K562 (cell line): ENCODE data around the gene SMARCC1. TPM values are rescaled to one million over a fixed set of nuclear protein-coding genes. Genes with fewer than 3 reads are reported as not detected.

Experiments used
- ATAC-seq: fragments of 200-7000 bp; cut with Tn5 transposase; 3 replicates; pipeline ENCODE4 v1.9.1; 2020; ENCODE audit warnings: moderate library complexity
- BruUV-seq: library from RNA; stranded (reverse); fragments of 400-500 nt; replicated peaks from 2 replicates; lab custom pipeline; 2021; lab: Mats Ljungman, UMichigan
- CTCF ChIA-PET: fragments of 300-600 bp; formaldehyde crosslinking; extraction: SDS; loops from one replicate; lab custom pipeline; 2021; ENCODE audit warnings: low intra/inter-chr PET ratio; lab: Yijun Ruan, JAX
- POLR2A ChIA-PET: fragments of 300-600, 350-650 bp; sonication (Branson Sonifier 250); formaldehyde crosslinking; extraction: SDS; loops from one replicate; lab custom pipeline; 2021; ENCODE audit warnings: antibody characterized with exemption, inconsistent platforms; lab: Yijun Ruan, JAX
- DNase-seq, 4 experiments: peaks; one replicate each; pipeline versions ENCODE4 v3.0.0 to v3.0.0-alpha.2; 2011 to 2018; ENCODE audit warnings: low spot score in 3 of 4, mixed read lengths in 3 of 4; ENCODE audit errors: extremely low read depth in 1 of 4
- FAIRE-seq: peaks from 2 replicates; lab custom pipeline; 2011; peaks lifted over from hg19 to GRCh38; lab: Jason Lieb, UNC
- H2AFZ ChIP-seq: 2 replicates; pipeline ENCODE4 v1.6.0; 2011; ENCODE audit warnings: low read depth, low read length, control low read depth, inconsistent platforms
- H3K27ac ChIP-seq: fragments of 200-600 bp; 3 replicates; pipeline ENCODE4 v1.8.0; 2011; ENCODE audit warnings: low read depth, mild to moderate bottlenecking, control low read depth, inconsistent platforms, low read length, moderate library complexity, mixed read lengths; ENCODE audit errors: extremely low read depth
- H3K27me3 ChIP-seq, 2 experiments: fragments of 300-600 bp in 1 of 2; 2 replicates in 1 of 2; 3 replicates in 1 of 2; pipeline versions ENCODE4 v1.6.0 to v1.8.0; 2011; ENCODE audit warnings: inconsistent platforms in 2 of 2, low read length in 2 of 2, mild to moderate bottlenecking in 1 of 2, mixed read lengths in 1 of 2, moderate library complexity in 1 of 2; ENCODE audit not compliant: control insufficient read depth in 2 of 2, insufficient read depth in 2 of 2
- H3K36me3 ChIP-seq: fragments of 300-600 bp; 3 replicates; pipeline ENCODE4 v1.8.0; 2011; ENCODE audit warnings: mild to moderate bottlenecking, low read length, inconsistent platforms; ENCODE audit not compliant: control insufficient read depth, insufficient read depth
- H3K4me1 ChIP-seq, 2 experiments: fragments of 200-600 bp in 1 of 2; replicated peaks in 1 of 2; 2 replicates in 1 of 2; 3 replicates in 1 of 2; pipeline versions ENCODE4 v1.5.1 to v1.8.0; 2011; ENCODE audit warnings: inconsistent platforms in 2 of 2, low read length in 2 of 2, mild to moderate bottlenecking in 1 of 2, mixed read lengths in 1 of 2, moderate library complexity in 1 of 2; ENCODE audit not compliant: control insufficient read depth in 2 of 2, insufficient read depth in 2 of 2
- H3K4me2 ChIP-seq: 2 replicates; pipeline ENCODE4 v1.6.1; 2011; ENCODE audit warnings: low read length, control low read depth, inconsistent platforms, mixed read lengths; ENCODE audit not compliant: insufficient read depth
- H3K4me3 ChIP-seq: fragments of 200-600 bp; sonication (generic), shearing (Covaris generic); 2 replicates; pipeline ENCODE4 v1.5.1; 2016; ENCODE audit warnings: control low read depth, inconsistent platforms
- H3K79me2 ChIP-seq: fragments of 200-600 bp; 3 replicates; pipeline ENCODE4 v1.8.0; 2011; ENCODE audit warnings: low read length, inconsistent platforms; ENCODE audit not compliant: control insufficient read depth, insufficient read depth
- H3K9ac ChIP-seq, 2 experiments: 2 replicates each; pipeline versions ENCODE4 v1.6.0 to v1.6.1; 2011; ENCODE audit warnings: low read depth in 2 of 2, low read length in 2 of 2, control low read depth in 1 of 2, inconsistent platforms in 1 of 2, mild to moderate bottlenecking in 1 of 2, mixed read lengths in 1 of 2; ENCODE audit not compliant: insufficient read depth in 1 of 2
- H3K9me1 ChIP-seq: one replicate; pipeline ENCODE4 v1.6.0; 2011; ENCODE audit warnings: inconsistent platforms, mild to moderate bottlenecking, low read length, moderate library complexity; ENCODE audit not compliant: control insufficient read depth, insufficient read depth
- H3K9me3 ChIP-seq: replicated peaks from 2 replicates; pipeline ENCODE4 v1.5.1; 2011; ENCODE audit warnings: low read depth, low read length, inconsistent platforms; ENCODE audit not compliant: control insufficient read depth, insufficient read depth
- H4K20me1 ChIP-seq: replicated peaks from 2 replicates; pipeline ENCODE4 v1.6.1; 2011; ENCODE audit warnings: low read length, inconsistent platforms, mixed read lengths; ENCODE audit not compliant: control insufficient read depth, insufficient read depth
- BCL6 ChIP-seq: fragments of 250-450 bp; sonication (Bioruptor Pico); IDR thresholded peaks from 2 replicates; pipeline ENCODE4 v1.4.0; 2020
- KDM5B ChIP-seq: fragments of 200-600 bp; sonication (generic); IDR thresholded peaks from 2 replicates; pipeline ENCODE4 v1.6.1; 2012; ENCODE audit warnings: low read depth, mild to moderate bottlenecking, moderate library complexity, low read length, control low read depth, inconsistent platforms; ENCODE audit not compliant: insufficient replicate concordance
- KHSRP ChIP-seq: fragments of 450-650 bp; IDR thresholded peaks from 2 replicates; pipeline ENCODE4 v1.6.1; 2017
- MYBL2 ChIP-seq, 2 experiments: fragments of 450-650 bp in 1 of 2; sonication (generic) in 1 of 2; formaldehyde crosslinking in 1 of 2; IDR thresholded peaks; 2 replicates each; pipeline versions ENCODE4 v1.6.1 to v1.8.1; 2017 to 2022; ENCODE audit warnings: borderline replicate concordance in 1 of 2, inconsistent platforms in 1 of 2, low read depth in 1 of 2, mild to moderate bottlenecking in 1 of 2, missing genetic modification reagents in 1 of 2, moderate library complexity in 1 of 2
- PRMT5 ChIP-seq: sonication (generic); formaldehyde crosslinking; IDR thresholded peaks from 2 replicates; pipeline ENCODE4 v1.5.0; 2020; ENCODE audit warnings: missing genetic modification reagents
- RAD51 ChIP-seq: fragments of 450-650 bp; IDR thresholded peaks from 2 replicates; pipeline ENCODE4 v1.7.1; 2016; ENCODE audit warnings: low read depth, mild to moderate bottlenecking, borderline replicate concordance
- TARDBP ChIP-seq: fragments of 450-650 bp; IDR thresholded peaks from 2 replicates; pipeline ENCODE4 v1.6.1; 2016
- ZNF146 ChIP-seq: IDR thresholded peaks from one replicate; pipeline ENCODE4 v1.6.1; 2018; ENCODE audit warnings: missing compliant biosample characterization; ENCODE audit not compliant: unreplicated experiment
- WGBS: fragments of 100-300 bp; shearing (Covaris generic); methylation state at CpG from one replicate; pipeline ENCODE4 v1.1.6; 2016; ENCODE audit warnings: low coverage, mixed read lengths; ENCODE audit not compliant: insufficient coverage; ENCODE audit errors: missing lambda C conversion rate; 5-methylcytosine and 5-hydroxymethylcytosine counted together
- in situ Hi-C: fragments of 300-500 bp; cut with MboI; formaldehyde crosslinking; loops from 4 replicates; pipeline ENCODE4 v1.15.0; 2018; ENCODE audit warnings: inconsistent platforms, mixed read lengths
- intact Hi-C: fragments of 100-400 bp; cut with micrococcal nuclease; formaldehyde crosslinking; loops from 2 replicates; pipeline ENCODE4 v1.14.2; 2022
- polyA plus RNA-seq, 8 experiments: library from polyadenylated mRNA; depleted of rRNA in 4 of 8; stranded (reverse) in 5 of 8; unstranded in 3 of 8; fragments of >200 nt; fragmentation: Nextera tagmentation in 2 of 8; fragmentation: Illumina TruSeq in 1 of 8; extraction: Ambion mirVana in 2 of 8; extraction: Trizol in 1 of 8; gene quantifications; 2 replicates each; pipeline versions ENCODE4 v1.2.1 to v1.2.3, GENCODE V29; 2011 to 2014; ENCODE audit warnings: inconsistent platforms in 1 of 8, missing spikeins in 1 of 8
- total RNA-seq, 7 experiments: library from RNA; depleted of rRNA in 6 of 7; stranded (reverse); fragments of >200 nt in 6 of 7; fragmentation: Illumina TruSeq in 2 of 7; extraction: Trizol in 2 of 7; gene quantifications; 2 replicates each; pipeline versions ENCODE4 v1.2.1 to v1.2.3, GENCODE V29; 2011 to 2021; ENCODE audit warnings: low replicate concordance in 1 of 7

SMARCC1 gene
- total and polyA plus RNA-seq, 9 of the 15 experiments (the other 6 are each of a cell fraction or from before 2014, with no cell fraction given): 20.7 to 199 (median 66.0) TPM

- no peak for TF ChIP-seq MYBL2 (IDR thresholded peaks at IDR 0.05; ENCODE audit: low read depth)
- no peak for TF ChIP-seq MYBL2 (CRISPR knock-in tag; IDR thresholded peaks at IDR 0.05; ENCODE audit: borderline replicate concordance)
- no peak for TF ChIP-seq ZNF146 (CRISPR knock-in tag)
- no peak for TF ChIP-seq KDM5B
- no peak for TF ChIP-seq TARDBP
- TF ChIP-seq BCL6 (CRISPR knock-in tag): no peak
- TF ChIP-seq PRMT5 (CRISPR knock-in tag): no peak
Measured at GRCh38 chr3:47817609-47818008, 35.9 kb upstream of the SMARCC1 start (continued).

DNA sequence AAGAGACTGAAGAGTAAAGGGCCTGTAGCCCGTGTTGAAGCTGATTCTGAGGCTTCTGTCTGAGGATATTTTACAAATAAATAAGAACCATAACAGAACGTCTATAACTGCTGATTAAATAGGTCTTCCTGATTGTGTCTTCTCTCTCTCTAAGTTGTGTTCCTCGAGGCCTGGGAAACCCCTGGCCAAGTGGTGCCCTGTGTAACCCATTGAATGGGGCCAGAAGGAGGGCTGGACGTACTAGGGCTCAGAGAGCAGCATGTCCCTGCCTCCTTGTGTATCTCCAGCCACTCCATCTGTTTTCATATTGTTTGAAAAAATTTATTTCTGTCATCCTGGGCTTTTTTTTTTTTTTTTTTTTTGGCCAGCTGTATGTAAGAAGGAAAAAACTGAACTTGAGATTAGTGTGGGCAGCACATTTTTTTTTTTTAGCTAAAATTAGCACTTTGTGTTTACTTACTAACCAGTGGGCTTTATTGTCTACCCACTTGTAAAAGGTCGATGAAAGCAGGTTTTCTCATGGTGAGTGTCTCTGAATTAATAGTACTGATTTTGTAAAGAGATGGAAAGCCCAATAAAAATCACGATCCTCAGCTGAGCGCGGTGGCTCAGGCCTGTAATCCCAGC lies 32.0 kb upstream of the SMARCC1 start:
- no peak for TF ChIP-seq KHSRP
- TF ChIP-seq RAD51: no peak
- BruUV-seq: no TSS peak
- H3K36me3 ChIP-seq: peaks cover 26% of the 10 kb centered on the region
- H3K9ac ChIP-seq: no peak overlapping the region
- intact Hi-C loops (no loop called here), in situ Hi-C loops (no loop called here)
- POLR2A ChIA-PET: interaction anchor here (0.5 to 4.1 kb wide), 4 partner anchors 8 to 25 kb away, joined by 3 to 29 read pairs (median 3); no protein-coding TSS in a partner anchor
- H3K9me3 ChIP-seq: no peaks in the 10 kb centered on the region
- no peaks in the 10 kb centered on the region for H3K4me1 ChIP-seq
- no peak for DNase-seq
- peak; percentile 23 for FAIRE-seq
- no peak overlapping the region for H3K4me3 ChIP-seq
- peak; percentile 24; the same call in 1 of the 3 replicates for ATAC-seq
- H3K27ac ChIP-seq: no peak overlapping the region
- CTCF ChIA-PET: no interaction called here
- no peaks in the 10 kb centered on the region for H4K20me1 ChIP-seq
- no peak overlapping the region for H2AFZ ChIP-seq
- H3K79me2 ChIP-seq: no peaks in the 10 kb centered on the region
- H3K9me1 ChIP-seq: no peaks in the 10 kb centered on the region
- WGBS: 68% methylated on average over 8 of the region's 8 CpGs
- H3K27me3 ChIP-seq: no peaks in the 10 kb centered on the region
- H3K4me2 ChIP-seq: no peak overlapping the region
